HG03280 (cell line): ENCODE results near the gene SEC16A.

Source experiments
- ATAC-seq: cut with Tn5 transposase; IDR thresholded peaks from one replicate; pipeline ENCODE4 v1.9.1; 2021; ENCODE audit warnings: mild to moderate bottlenecking, moderate library complexity; ENCODE audit not compliant: unreplicated experiment

Gene SEC16A

DNA sequence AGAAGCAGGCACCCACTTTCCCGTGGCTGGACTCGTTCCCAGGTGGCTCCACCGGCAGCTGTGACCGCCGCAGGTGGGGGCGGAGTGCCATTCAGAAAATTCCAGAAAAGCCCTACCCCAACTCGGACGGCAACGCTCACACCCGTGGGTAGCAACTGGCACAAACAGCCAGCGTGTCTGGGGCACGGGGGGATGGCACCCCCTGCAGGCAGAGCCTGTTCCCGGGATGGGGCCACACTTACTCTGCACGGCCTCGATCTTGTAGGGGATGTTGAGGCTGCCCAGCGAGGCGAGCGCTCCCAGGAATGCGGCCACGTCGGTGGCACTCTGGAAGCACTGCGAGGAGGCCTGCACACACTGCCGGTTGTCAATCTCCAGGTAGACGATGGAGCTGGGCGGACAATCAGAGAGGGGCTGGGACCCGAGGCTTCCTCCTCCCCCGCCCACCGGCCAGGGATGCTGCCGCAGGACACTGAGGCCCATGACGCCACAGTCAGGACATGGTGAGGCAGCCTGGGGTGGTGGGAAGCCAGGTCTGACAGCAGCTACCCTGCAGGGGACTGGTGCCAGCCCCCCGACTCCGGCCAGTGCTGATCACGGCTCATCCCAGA lies 20.2 kb upstream of the SEC16A start:
- no peak for ATAC-seq

DNA sequence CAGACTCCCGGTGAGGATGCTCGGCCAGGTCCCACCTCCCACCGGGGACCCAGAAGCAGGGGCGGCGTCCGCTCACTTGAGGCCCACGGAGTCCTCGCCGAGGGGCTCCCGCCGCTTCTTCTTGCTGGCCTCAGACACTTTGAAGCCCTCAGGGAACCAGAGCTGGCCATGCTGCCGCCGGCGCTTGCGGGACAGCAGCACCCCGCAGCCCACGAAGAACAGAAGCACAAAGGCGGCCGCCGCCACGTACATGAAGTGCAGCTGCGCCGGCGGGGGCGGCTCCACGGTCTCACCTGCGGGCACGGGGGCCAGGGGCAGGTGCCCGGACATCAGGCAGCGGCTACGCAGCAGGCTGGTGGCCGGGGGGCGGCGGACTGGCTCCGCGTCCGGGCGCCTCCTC lies 19.4 kb upstream of the SEC16A start:
- ATAC-seq = no peak

DNA sequence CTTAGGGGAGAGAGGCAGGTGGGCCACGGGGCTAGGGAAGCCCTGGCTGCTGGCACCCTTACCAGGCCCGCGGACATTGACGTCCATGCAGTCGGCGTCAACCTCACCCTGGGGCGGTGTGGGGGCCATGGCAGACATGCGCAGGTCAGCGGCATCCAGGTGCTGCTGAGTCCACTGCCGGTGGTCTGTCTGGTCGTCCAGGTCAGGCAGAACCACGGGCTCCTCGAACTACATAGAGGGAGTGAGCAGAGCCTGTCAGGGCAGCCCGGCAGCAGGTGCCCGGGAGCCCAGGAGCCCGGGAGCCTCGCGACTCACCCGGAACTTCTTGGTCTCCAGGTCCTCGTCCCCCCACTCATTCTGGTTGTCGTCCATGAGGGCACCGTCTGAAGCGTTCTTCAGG lies 18.8 kb upstream of the SEC16A start:
- no peak for ATAC-seq

DNA sequence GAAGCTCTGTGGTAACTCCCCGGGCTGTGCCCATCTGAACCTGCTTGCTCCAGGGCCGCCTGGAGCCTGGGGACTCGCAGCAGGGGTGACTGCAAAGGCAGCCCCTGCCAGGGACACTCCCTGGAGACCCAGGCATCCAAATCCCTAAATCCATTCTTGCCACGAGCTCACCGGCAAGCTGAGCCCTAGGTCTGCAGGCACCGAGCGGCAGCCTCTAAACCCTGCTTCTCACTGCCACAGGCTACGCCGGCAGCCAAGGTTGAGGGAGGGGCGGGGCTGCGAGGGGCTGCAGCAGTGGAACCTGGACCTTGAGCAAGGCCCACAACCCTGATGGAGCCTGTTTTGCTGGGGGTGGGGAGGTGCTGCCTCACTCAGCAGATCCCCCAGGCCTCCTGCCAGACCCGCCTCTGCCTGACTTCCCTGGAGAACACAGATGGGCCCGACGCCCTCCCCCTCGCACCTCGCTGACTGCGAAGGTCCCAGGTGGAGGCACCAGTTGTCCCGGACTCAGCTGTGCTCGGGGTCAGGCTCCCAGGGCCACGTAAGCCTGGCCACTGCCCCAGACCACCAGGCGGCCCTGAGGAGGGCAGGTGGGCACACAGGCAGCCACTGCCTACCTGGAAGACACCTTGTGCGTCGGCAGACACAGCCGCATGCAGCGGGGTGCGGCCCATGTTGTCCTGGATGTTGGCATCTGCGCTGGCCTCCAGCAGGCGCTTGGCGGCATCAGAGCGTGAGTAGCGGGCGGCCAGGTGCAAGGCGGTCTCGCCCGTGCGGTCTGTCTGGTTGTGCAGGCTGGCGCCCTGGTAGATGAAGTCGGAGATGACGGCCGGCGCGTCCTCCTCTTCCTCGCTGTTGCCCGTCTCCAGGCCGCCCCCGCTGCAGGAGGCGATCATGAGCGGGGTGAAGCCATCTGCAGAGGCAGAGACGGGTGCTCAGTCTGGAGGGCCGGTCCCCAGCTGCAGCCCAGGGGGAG lies 17.4 kb upstream of the SEC16A start:
- no peak for ATAC-seq

DNA sequence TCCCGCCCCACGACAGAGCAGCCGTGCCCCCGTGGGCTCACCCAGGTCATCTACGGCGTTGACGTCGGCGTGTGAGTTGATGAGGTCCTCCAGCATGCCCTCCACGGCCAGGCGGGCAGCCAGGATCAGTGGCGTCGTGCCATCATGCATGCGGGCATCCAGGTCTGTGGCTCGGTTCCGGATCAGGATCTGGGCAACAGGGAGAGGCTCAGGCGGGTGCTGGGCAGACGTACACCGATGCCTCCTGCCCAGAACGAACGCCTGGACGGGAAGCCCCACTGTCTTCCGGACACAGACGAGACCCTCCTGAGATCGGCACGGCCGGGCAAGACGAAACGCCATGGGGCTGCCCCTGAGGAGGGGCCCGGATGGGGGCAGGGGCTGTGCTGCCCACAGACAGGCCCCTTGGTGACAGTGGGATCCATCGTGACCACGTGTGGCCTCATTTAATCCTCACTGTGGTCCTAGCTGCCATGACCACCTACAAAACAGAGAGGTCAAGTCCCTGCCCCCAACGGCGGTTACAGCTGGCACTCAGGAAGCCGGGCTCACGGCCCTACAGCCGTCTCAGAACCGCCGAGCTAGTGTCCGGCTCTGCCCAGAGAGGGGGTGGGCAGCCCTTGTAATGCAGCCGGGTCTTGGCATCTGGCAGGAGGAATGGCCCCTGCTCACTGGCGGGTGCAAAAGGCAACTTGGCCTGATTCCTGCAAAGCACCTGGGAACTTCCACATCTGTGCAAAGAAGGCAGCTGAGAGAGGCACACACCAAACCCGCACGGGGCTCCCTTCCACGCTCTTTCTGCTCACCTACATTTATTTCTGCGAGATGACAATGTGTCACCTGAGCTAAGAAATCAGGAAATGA lies 16.5 kb upstream of the SEC16A start:
- ATAC-seq = no peak

DNA sequence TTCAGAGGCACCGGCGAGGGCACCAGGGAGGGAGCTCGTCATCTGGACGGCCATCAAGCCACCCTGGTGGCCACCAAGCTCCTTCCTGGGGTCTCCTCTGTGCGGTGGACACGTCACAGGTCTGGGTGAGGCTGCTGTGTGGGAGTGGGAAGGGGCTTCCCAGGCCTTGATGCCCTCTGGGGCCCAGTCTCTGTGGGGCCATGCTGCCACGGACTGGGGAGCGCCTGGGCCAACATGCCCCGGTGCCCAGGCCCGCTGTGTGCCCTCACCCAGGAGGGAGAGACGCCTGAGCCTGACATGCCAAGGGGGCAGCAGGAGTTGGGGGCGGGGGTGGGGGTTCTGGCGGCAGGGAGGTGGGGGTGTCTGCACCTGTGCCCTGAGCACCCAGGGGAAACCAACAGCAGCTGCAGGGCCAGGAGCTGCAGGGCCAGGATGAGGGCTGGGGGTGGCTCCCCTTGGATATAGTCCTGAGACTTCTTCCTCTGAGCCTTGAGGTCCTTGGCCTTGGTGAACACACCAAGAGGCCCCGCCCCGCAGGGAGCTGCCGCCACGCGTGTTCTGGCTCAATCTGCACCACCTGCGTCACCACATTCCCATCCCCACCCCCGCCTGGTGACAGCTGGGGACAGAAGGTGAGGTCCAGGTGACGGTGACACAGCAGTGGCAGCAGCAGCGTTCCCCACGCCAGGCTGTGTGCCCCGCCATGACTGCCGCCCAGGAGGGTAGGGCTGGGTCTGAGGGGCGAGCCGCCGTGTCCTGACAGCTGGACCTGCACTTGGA lies 15.3 kb upstream of the SEC16A start:
- ATAC-seq = no peak

DNA sequence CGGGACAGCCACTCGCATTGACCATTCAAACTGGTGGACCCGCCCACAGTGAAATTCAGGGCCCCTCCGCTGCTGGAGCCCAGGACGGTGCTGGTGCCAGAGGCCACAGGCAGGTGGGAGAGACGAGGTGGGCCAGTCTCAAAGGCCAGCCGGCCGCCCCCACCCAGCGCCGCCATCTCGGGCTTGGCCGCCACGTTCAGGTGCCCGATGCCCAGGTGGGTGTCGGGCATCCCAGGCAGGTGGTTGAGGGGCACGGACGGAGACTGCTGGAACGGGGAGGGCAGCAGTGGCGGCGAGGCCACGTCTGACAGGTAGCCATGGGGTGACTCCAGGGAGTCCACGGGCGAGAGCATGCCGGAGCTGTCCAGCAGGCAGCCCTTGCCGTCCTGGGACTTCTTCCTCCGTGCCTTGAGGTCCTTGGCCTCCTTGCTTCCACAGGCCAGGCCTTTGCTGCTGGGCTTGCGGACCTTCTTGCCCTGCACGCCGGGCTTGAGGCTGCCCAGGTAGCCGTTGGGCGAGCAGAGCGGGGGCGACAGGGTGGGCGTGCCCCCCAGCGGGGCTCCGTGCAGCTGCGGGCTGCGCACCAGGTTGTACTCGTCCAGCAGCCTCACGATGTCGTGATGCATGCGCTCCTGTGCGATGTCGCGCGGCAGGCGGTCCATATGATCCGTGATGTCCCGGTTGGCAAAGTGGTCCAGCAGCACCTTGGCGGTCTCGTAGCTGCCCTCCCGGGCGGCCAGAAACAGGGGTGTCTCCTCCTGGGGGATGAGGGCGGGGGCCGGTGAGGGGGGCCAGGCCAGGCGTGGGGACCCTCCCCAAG lies 14.2 kb upstream of the SEC16A start:
- ATAC-seq = no peak

DNA sequence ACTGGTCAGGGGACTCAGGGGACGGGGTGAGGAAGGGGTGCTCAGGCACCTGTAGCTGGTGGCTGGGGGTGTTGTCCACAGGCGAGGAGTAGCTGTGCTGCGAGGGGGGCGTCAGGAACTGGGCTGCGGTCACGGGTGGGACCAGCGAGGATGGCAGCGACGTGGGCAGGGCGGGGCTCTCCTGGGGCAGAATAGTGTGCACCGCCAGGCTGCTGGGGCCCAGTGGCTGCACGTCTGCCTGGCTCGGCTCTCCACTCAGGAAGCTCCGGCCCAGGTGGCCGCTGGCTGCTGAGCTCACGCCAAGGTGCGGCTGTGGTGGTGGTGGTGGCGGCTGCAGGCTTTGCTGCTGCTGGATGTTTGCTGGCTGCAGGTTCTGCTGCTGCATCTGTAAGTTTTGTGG lies 13.3 kb upstream of the SEC16A start:
- no peak for ATAC-seq

DNA sequence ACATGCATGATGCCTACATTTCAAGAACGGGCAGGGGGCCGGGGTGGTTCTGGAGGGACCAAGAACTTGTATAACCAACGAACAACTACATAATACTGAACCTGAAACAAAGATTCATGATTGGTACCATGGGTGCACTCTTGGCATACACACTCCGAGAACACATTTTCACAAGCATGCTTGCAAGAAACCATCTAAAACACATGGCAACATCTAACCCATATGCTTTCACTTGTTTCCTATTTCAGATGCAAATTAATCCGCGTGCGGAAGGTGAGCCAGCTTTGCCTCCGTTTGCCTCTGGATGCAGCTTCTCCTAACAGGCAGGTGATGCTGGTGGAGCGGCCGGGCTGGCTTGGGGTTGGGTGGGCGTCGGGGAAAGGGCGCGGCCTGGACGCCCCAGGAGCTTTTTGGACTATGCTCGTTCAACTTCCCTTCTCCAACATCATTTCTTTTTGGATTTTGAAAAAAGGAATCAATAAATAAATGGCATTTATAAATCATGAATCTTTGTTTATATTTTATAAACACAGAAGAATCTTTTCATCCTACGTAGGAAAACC lies 12.5 kb upstream of the SEC16A start:
- no peak for ATAC-seq

DNA sequence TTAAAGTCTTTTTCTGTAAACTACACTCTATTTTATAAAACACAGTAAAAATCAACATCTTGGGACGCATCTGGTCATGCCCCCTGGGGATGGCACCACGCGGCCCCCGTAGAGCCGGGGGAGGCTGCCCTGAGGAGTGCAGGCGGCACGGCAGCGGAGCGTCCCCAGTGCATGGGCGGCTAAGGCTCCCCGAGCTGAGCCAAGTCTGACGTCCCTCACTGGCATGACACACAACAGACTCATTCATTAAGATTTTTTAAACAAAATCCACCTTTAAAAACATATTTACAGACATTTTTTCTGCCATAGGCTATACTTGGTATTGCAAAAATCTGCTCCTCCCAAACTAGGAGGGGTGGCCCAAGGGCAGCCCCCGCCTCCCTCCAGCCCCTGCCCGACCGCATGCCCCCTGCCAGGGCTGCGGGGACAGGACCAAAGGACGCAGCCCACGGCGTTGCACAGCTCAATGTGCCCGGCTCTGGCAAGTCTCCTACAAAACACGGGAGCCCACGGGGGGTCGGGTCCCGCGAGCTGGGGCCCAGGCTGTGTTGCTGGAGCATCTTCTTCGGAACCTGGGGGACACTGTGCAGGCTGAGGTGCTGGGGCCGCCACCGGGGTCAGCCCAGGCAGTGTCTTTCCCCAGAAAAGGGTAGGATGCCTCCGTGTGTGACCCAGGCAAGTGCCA lies 11.8 kb upstream of the SEC16A start:
- ATAC-seq = no peak

DNA sequence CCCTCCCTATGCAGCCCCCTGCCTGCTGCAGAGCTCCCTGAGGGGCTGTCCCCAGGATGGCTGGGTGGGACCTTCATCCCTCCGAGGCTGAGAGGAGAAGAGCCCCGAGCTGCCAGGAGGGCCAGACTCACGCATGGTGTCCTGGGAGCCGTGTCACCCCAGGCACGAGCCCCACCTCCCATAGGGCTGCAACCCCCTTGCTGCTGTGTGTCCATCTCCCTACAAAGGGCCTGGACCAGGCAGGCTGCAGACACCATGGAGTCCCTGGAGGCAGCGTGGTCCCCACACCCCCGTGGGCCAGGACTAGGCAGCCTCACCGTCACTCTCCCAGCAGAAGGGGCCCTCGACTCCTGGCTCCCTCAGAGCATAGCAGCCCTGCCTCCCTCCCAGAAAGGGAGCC lies 11.2 kb upstream of the SEC16A start:
- ATAC-seq = no peak

DNA sequence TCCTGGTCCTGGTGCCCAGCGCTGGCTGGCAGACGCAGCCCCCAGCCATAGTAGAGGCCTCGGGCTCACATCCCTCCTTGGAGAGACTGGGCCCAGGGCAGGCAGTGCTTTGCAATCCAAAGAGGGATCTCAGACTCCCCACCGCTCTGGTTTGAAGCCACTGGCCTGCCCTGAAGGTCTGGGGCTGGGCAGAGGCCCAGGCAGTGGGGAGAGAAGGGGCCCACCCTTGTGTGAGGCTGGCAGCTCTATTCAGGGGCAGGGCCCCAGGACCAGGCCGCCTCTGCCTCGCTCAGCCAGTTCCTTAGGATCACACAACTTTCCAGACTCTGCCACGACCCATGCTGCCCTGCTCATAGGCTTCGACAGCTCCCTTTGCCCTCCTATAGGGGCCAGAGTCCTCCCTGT lies 10.7 kb upstream of the SEC16A start:
- ATAC-seq = no peak

DNA sequence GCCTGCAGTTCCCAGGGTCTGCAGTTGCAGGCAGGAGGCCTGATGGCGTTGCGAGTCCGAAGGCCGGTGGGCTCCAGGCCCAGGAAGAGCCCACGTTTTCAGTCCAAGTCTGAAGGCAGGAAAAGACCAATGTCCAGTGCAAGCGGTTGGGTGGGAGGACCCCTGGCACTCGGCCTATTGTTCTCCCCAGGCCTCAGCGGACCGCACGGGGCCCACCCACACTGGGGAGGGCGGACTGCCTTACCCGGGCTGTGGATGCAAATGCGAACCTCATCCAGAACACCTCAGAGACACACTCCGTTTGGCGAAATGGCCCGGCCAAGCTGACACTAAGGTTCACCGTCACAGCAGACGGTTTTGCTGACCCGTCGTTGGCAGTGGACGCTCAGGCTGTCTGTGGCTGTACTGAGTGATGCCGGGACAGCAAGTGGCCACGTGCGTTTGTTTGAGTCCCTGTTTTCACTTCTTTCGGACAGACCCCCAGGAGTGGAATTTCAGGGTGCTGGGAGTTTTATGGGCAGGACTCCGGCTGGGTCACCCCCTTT lies 10.2 kb upstream of the SEC16A start:
- ATAC-seq = no peak

DNA sequence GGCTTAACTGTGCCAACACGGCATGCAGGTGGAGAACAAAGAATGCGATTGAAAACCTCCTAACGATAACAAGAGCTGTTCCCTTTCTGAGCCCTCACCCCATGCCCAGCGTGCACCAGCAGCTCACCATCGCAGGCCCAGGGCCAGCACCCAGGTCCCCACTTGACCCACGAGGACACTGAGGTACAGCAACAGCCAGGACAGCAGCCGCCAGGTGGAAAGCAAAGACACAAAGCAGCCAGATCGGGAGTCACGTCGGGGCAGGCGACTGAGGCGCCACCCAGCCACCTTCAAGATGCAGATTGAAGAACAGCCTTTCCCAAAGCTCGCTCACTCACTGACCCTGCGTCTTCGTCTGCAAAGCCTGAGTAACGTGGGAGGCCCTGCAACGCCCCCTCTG lies 6.9 kb upstream of the SEC16A start:
- no peak for ATAC-seq

DNA sequence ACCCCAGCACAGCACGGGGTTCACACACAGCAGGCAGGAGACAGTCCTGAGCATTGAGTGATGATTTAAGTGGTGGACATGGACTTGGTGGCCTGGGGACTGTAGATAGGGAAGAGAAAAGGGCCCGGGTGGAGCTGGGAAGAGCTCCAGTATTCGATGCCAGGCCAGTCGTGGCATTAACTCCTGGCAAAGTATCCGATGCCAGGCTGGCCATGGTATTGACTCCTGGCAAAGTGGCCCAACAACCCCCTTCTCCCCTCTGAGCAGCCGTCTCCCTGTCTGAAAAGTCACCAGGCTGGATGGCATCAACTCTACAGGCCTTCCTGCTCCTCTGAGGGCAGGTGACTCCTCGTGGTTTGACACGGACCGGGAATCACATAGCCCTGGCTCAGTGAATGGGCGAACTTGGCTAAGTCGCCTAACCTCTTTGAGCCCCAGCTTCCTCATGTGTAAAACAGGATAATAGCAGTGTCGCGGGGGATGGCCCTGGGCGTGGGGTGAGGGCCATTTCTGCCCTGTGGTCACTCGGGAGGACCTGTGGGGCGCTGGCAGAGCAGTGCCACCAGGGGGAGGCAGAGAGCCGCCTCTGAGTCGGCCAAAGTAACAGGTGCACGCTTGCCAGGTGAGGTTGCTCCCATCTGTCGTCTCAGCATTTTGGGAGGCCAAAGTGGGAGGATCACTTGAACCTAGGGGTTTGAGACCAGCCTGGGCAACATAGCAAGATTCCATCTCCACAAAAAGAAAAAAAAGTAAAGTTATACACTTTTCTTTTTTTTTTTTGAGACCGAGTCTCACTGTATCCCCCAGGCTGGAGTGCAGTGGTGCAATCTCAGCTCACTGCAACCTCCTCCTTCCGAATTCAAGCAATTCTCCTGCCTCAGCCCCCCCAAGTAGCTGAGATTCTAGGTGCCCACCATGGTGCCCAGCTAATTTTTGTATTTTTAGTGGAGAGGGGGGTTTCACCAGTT lies 5.7 kb upstream of the SEC16A start:
- ATAC-seq = no peak

DNA sequence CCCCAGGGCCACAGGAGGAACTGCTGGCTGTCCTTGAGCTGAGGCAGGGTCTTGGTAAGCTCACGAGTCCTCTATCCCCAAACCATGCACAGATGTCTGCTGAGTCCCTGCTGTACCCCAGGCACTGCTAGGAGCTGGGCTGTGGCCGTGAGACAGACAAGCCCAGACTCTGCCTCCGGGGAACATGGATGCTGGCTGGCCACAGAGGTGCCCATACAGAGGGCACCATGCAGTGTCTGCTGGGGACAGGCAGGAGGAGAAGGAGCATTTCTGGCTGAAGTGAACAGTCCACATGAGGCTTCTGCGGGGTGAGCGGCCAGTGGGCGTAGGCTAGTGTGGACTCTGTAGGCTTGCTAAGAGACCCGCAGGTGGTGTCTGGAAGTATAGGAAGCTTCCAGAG lies 4.8 kb upstream of the SEC16A start:
- ATAC-seq = no peak

DNA sequence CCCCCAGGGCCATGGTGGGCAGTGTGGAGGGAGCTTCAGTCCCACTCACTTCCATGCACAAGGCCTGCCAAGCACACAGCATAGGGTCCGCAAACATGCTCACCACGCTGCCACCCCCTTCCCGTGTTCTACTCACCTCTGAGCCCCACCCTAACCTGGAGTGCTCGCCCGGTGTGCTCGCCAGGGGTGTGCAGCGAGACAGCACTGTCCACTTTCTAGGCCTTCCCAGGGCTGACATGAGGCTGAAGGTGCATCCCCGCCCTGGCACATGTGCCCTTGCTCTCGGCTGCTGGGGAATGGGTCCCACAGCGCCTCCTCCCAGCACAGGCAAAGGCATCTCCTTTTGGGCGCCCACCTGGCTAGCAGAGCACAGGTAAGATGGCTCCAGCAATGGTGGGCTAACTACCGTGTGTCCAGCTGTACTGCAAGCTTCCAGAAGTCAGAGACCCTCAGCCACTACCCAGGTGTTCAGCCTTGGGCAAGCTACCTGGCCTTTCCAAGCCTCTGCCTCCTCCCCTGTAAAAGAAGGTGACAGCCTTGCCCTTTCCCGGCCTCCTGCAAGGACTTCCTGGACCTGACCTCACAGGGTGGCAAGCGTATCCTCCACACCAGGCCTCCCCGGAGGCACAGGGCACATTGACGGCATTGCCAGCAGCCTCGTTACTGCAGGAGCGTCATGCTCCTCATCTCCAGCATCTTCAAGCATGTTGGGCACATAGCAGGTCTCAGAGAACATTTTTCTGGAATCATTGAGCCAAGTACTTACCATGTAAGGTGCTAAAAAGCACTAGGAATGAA lies 4.2 kb upstream of the SEC16A start:
- no peak for ATAC-seq
